Transverse colon (tissue), 4 donors: Measurements from ENCODE around the gene CACNA2D4. TPM values are rescaled to one million over a fixed set of nuclear protein-coding genes. Genes with fewer than 3 reads are reported as not detected.

ENCODE experiments used
- DNase-seq: peaks from one replicate; pipeline ENCODE4 v3.0.0-alpha.2; 2019
- H3K27ac ChIP-seq, 4 donors: fragments of 200-600 bp; sonication (generic); 2 replicates each; pipeline ENCODE4 v1.5.1; 2016 to 2018; ENCODE audit warnings: inconsistent platforms in 4 of 4
- H3K27me3 ChIP-seq: fragments of 200-600 bp; sonication (generic); 2 replicates; pipeline ENCODE4 v1.5.1; 2017; ENCODE audit warnings: inconsistent platforms
- H3K36me3 ChIP-seq, 4 donors: fragments of 200-600 bp; sonication (generic); 2 replicates each; pipeline ENCODE4 v1.5.1; 2017 to 2019; ENCODE audit warnings: inconsistent platforms in 4 of 4
- H3K4me1 ChIP-seq, 4 donors: fragments of 200-600 bp; sonication (generic); 2 replicates each; pipeline ENCODE4 v1.5.1; 2017 to 2020; ENCODE audit warnings: inconsistent platforms in 4 of 4
- H3K4me3 ChIP-seq, 4 donors: fragments of 200-600 bp; sonication (generic); 1 replicate in 1 of 4; 2 replicates in 3 of 4; pipeline versions ENCODE4 v1.5.1 to v1.6.1; 2017 to 2019; ENCODE audit warnings: inconsistent platforms in 4 of 4
- H3K9me3 ChIP-seq, 2 donors: fragments of 200-600 bp; sonication (generic); 2 replicates each; pipeline ENCODE4 v1.5.1; 2017 to 2019; ENCODE audit warnings: inconsistent platforms in 2 of 2
- CTCF ChIP-seq, 5 experiments: fragments of 200-600 bp in 3 of 5; fragments of 450-650 bp in 2 of 5; sonication (generic) in 3 of 5; IDR thresholded peaks; 1 replicate in 2 of 5; 2 replicates in 3 of 5; pipeline ENCODE4 v1.5.1; 2016 to 2017; ENCODE audit warnings: antibody characterized with exemption in 5 of 5, inconsistent platforms in 3 of 5, mild to moderate bottlenecking in 2 of 5, moderate library complexity in 1 of 5
- EP300 ChIP-seq: sonication (generic); formaldehyde crosslinking; IDR thresholded peaks from one replicate; pipeline ENCODE4 v1.6.1; 2017; ENCODE audit warnings: antibody characterized with exemption, low read depth
- POLR2A ChIP-seq: fragments of 450-650 bp; IDR thresholded peaks from one replicate; pipeline ENCODE4 v1.6.1; 2016; ENCODE audit warnings: antibody characterized with exemption, mild to moderate bottlenecking, moderate library complexity
- POLR2AphosphoS5 ChIP-seq, 3 donors: sonication (generic); formaldehyde crosslinking; IDR thresholded peaks; one replicate each; pipeline ENCODE4 v1.6.1; 2016; ENCODE audit warnings: antibody characterized with exemption in 3 of 3
- WGBS, 2 donors: methylation state at CpG; one replicate each; pipeline ENCODE4 v1.1.5; 2018; ENCODE audit warnings: low coverage in 1 of 2; 5-methylcytosine and 5-hydroxymethylcytosine counted together
- in situ Hi-C, 4 donors: fragments of 200-750 bp; cut with MboI; loops; one replicate each; pipeline versions ENCODE4 v1.15.0 to v1.15.1; 2017; ENCODE audit warnings: low sequenced_read_pairs in 3 of 4, low pct_ligation_motif_present in 1 of 4, low pct_unique_long_range_greater_than_20kb in 1 of 4
- intact Hi-C: fragments of 100-400 bp; cut with DNase I; formaldehyde crosslinking; loops from one replicate; pipeline ENCODE4 v1.15.1; 2023; ENCODE audit warnings: low total_unique reads
- total RNA-seq, 4 donors: library from RNA; depleted of rRNA; stranded (reverse); fragments of >200 nt; gene quantifications; one replicate each; pipeline ENCODE4 v1.1.0, GENCODE V29; 2016

CACNA2D4 gene
- total RNA-seq, 4 donors from 2014 or later, result 6.5 to 22.8 (median 7.2) TPM; not detected in 1

GRCh38 chr12:1929241-1929984 is 11.0 kb upstream of the CACNA2D4 start:
- no peak for DNase-seq
- H3K9me3 ChIP-seq, result no peaks in the 10 kb centered on the region
- H3K36me3 ChIP-seq, result no peaks in the 10 kb centered on the region
- H3K27ac ChIP-seq, result no peak overlapping the region
- intact Hi-C loops, result no loop called here
- no peaks in the 10 kb centered on the region for H3K27me3 ChIP-seq
- peaks cover 12 to 28% (median 20%) of the 10 kb centered on the region in 4 donors for H3K4me1 ChIP-seq
- 81% methylated on average over 11 of the region's 11 CpGs; no CpG with 5 or more reads in 1 of the 2 donors for WGBS, 2 donors
- no peak overlapping the region for H3K4me3 ChIP-seq
- in situ Hi-C loops, result no loop called here
- TF ChIP-seq POLR2A, result no peak
- TF ChIP-seq CTCF (IDR thresholded peaks at IDR 0.05), result no peak
- TF ChIP-seq EP300, result no peak
- TF ChIP-seq POLR2AphosphoS5 (IDR thresholded peaks at IDR 0.05), result no peak

GRCh38 chr12:1928439-1929121 is 10.1 kb upstream of the CACNA2D4 start:
- no peak for DNase-seq
- Histone ChIP-seq H3K27me3 (no peaks in the 10 kb centered on the region), H3K9me3 (no peaks in the 10 kb centered on the region), H3K4me3 (no peak overlapping the region), H3K4me1 (peaks cover 12 to 24% (median 17%) of the 10 kb centered on the region in 4 donors), H3K27ac (peak overlapping the region in 1 of 4 donors; percentile 1), H3K36me3 (no peaks in the 10 kb centered on the region)
- TF ChIP-seq POLR2AphosphoS5 (IDR thresholded peaks at IDR 0.05) (no peak), CTCF (IDR thresholded peaks at IDR 0.05) (no peak), EP300 (no peak), POLR2A (no peak)
- in situ Hi-C loops (no loop called here), intact Hi-C loops (no loop called here)
- 88% methylated on average over 22 of the region's 22 CpGs; no CpG with 5 or more reads in 1 of the 2 donors for WGBS, 2 donors

GRCh38 chr12:1927751-1928351 is 9.4 kb upstream of the CACNA2D4 start:
- no peak overlapping the region for H3K4me3 ChIP-seq
- H3K27ac ChIP-seq, result peak overlapping the region in 1 of 4 donors; percentile 1
- no peaks in the 10 kb centered on the region for H3K27me3 ChIP-seq
- H3K9me3 ChIP-seq, result no peaks in the 10 kb centered on the region
- in situ Hi-C loops, result no loop called here
- intact Hi-C loops, result no loop called here
- no peaks in the 10 kb centered on the region for H3K36me3 ChIP-seq
- WGBS, 2 donors, result 69% methylated on average over 15 of the region's 15 CpGs; no CpG with 5 or more reads in 1 of the 2 donors
- TF ChIP-seq POLR2A (no peak), EP300 (peak; percentile 63), POLR2AphosphoS5 (IDR thresholded peaks at IDR 0.05) (peak in 2 of 3 donors; percentile 29 to 78), CTCF (IDR thresholded peaks at IDR 0.05) (no peak)
- peaks cover 7 to 19% (median 14%) of the 10 kb centered on the region in 4 donors for H3K4me1 ChIP-seq
- DNase-seq, result no peak

- H3K27ac ChIP-seq, result no peak overlapping the region
- in situ Hi-C loops, result no loop called here
- no peaks in the 10 kb centered on the region for H3K9me3 ChIP-seq
- no peak for TF ChIP-seq POLR2AphosphoS5 (IDR thresholded peaks at IDR 0.05)
- TF ChIP-seq CTCF (IDR thresholded peaks at IDR 0.05), result no peak
- TF ChIP-seq EP300, result no peak
- no peak for TF ChIP-seq POLR2A
- intact Hi-C loops, result no loop called here
- peaks cover 3% of the 10 kb centered on the region for H3K27me3 ChIP-seq
- no peak for DNase-seq
- WGBS, 2 donors, result 91 to 96% methylated on average over 4 to 11 of the region's 11 CpGs
- H3K4me3 ChIP-seq, result no peak overlapping the region
- no peaks in the 10 kb centered on the region for H3K36me3 ChIP-seq
- H3K4me1 ChIP-seq, result peaks cover 4 to 13% (median 9%) of the 10 kb centered on the region in 4 donors
These were observed 8.7 kb upstream of the CACNA2D4 start for GRCh38 chr12:1927051-1927680.
